Measurements from ENCODE around the gene KRTDAP. TPM values are rescaled to one million over a fixed set of nuclear protein-coding genes. Genes with fewer than 3 reads are reported as not detected.

The KRTDAP gene
- total RNA-seq, 1 experiment from 2014 or later: 1.7 TPM

DNA sequence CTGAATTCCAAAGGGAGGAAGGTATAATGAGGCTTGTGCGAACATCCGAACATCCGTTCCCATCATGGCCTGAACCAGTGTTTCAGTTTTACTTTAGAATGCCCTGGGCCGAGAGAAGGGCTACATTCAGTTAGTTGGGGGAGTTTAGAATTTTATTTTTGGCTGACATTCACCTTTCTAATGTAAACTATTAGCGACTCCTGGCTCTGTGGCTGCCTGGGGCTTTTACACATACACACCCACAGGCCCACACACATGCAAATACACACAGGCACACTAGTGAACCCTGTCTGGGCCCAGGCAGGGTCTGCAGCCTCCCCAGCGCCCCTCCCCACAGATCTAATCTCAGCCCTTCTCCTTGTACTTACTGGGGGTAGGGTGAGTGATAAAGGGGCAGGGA lies 49.0 kb upstream of the KRTDAP start:
- Mint-ChIP-seq H3K4me3 (no peak overlapping the region), H3K4me1 (peaks cover 23% of the 10 kb centered on the region), H3K9me3 (no peaks in the 10 kb centered on the region), H3K27ac (no peak overlapping the region), H3K27me3 (ENCODE audit: low read depth) (no peaks in the 10 kb centered on the region; the same call in 1 of the 2 replicates), H3K36me3 (peaks cover 21% of the 10 kb centered on the region)
- no peak for ATAC-seq
- no peak for TF ChIP-seq TCF7 (CRISPR knock-in tag; IDR thresholded peaks at IDR 0.05; ENCODE audit: low read depth)
- TF ChIP-seq ETV6 (CRISPR knock-in tag; IDR thresholded peaks at IDR 0.05): no peak
- TF ChIP-seq, protein P1, sequence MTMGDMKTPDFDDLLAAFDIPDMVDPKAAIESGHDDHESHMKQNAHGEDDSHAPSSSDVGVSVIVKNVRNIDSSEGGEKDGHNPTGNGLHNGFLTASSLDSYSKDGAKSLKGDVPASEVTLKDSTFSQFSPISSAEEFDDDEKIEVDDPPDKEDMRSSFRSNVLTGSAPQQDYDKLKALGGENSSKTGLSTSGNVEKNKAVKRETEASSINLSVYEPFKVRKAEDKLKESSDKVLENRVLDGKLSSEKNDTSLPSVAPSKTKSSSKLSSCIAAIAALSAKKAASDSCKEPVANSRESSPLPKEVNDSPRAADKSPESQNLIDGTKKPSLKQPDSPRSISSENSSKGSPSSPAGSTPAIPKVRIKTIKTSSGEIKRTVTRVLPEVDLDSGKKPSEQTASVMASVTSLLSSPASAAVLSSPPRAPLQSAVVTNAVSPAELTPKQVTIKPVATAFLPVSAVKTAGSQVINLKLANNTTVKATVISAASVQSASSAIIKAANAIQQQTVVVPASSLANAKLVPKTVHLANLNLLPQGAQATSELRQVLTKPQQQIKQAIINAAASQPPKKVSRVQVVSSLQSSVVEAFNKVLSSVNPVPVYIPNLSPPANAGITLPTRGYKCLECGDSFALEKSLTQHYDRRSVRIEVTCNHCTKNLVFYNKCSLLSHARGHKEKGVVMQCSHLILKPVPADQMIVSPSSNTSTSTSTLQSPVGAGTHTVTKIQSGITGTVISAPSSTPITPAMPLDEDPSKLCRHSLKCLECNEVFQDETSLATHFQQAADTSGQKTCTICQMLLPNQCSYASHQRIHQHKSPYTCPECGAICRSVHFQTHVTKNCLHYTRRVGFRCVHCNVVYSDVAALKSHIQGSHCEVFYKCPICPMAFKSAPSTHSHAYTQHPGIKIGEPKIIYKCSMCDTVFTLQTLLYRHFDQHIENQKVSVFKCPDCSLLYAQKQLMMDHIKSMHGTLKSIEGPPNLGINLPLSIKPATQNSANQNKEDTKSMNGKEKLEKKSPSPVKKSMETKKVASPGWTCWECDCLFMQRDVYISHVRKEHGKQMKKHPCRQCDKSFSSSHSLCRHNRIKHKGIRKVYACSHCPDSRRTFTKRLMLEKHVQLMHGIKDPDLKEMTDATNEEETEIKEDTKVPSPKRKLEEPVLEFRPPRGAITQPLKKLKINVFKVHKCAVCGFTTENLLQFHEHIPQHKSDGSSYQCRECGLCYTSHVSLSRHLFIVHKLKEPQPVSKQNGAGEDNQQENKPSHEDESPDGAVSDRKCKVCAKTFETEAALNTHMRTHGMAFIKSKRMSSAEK (CRISPR knock-in tag; IDR thresholded peaks at IDR 0.05; ENCODE audit: borderline replicate concordance): no peak
- TF ChIP-seq, protein P2, sequence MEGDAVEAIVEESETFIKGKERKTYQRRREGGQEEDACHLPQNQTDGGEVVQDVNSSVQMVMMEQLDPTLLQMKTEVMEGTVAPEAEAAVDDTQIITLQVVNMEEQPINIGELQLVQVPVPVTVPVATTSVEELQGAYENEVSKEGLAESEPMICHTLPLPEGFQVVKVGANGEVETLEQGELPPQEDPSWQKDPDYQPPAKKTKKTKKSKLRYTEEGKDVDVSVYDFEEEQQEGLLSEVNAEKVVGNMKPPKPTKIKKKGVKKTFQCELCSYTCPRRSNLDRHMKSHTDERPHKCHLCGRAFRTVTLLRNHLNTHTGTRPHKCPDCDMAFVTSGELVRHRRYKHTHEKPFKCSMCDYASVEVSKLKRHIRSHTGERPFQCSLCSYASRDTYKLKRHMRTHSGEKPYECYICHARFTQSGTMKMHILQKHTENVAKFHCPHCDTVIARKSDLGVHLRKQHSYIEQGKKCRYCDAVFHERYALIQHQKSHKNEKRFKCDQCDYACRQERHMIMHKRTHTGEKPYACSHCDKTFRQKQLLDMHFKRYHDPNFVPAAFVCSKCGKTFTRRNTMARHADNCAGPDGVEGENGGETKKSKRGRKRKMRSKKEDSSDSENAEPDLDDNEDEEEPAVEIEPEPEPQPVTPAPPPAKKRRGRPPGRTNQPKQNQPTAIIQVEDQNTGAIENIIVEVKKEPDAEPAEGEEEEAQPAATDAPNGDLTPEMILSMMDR (IDR thresholded peaks at IDR 0.05): no peak
- TF ChIP-seq, protein P3, sequence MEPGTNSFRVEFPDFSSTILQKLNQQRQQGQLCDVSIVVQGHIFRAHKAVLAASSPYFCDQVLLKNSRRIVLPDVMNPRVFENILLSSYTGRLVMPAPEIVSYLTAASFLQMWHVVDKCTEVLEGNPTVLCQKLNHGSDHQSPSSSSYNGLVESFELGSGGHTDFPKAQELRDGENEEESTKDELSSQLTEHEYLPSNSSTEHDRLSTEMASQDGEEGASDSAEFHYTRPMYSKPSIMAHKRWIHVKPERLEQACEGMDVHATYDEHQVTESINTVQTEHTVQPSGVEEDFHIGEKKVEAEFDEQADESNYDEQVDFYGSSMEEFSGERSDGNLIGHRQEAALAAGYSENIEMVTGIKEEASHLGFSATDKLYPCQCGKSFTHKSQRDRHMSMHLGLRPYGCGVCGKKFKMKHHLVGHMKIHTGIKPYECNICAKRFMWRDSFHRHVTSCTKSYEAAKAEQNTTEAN (CRISPR knock-in tag; IDR thresholded peaks at IDR 0.05): no peak
- TF ChIP-seq TEAD4 (CRISPR knock-in tag; IDR thresholded peaks at IDR 0.05): no peak
- TF ChIP-seq SP1 (CRISPR knock-in tag; conservative IDR thresholded peaks at IDR 0.05): no peak
- TF ChIP-seq ZNF232 (CRISPR knock-in tag; IDR thresholded peaks at IDR 0.05): no peak
- TF ChIP-seq, protein P4, sequence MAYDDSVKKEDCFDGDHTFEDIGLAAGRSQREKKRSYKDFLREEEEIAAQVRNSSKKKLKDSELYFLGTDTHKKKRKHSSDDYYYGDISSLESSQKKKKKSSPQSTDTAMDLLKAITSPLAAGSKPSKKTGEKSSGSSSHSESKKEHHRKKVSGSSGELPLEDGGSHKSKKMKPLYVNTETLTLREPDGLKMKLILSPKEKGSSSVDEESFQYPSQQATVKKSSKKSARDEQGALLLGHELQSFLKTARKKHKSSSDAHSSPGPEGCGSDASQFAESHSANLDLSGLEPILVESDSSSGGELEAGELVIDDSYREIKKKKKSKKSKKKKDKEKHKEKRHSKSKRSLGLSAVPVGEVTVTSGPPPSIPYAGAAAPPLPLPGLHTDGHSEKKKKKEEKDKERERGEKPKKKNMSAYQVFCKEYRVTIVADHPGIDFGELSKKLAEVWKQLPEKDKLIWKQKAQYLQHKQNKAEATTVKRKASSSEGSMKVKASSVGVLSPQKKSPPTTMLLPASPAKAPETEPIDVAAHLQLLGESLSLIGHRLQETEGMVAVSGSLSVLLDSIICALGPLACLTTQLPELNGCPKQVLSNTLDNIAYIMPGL (CRISPR knock-in tag; IDR thresholded peaks at IDR 0.05): no peak
- TF ChIP-seq, protein P5, sequence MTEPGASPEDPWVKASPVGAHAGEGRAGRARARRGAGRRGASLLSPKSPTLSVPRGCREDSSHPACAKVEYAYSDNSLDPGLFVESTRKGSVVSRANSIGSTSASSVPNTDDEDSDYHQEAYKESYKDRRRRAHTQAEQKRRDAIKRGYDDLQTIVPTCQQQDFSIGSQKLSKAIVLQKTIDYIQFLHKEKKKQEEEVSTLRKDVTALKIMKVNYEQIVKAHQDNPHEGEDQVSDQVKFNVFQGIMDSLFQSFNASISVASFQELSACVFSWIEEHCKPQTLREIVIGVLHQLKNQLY (CRISPR knock-in tag; IDR thresholded peaks at IDR 0.05): no peak
- TF ChIP-seq, protein P6, sequence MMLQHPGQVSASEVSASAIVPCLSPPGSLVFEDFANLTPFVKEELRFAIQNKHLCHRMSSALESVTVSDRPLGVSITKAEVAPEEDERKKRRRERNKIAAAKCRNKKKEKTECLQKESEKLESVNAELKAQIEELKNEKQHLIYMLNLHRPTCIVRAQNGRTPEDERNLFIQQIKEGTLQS (CRISPR knock-in tag; conservative IDR thresholded peaks at IDR 0.05): no peak
- TF ChIP-seq, protein P7, sequence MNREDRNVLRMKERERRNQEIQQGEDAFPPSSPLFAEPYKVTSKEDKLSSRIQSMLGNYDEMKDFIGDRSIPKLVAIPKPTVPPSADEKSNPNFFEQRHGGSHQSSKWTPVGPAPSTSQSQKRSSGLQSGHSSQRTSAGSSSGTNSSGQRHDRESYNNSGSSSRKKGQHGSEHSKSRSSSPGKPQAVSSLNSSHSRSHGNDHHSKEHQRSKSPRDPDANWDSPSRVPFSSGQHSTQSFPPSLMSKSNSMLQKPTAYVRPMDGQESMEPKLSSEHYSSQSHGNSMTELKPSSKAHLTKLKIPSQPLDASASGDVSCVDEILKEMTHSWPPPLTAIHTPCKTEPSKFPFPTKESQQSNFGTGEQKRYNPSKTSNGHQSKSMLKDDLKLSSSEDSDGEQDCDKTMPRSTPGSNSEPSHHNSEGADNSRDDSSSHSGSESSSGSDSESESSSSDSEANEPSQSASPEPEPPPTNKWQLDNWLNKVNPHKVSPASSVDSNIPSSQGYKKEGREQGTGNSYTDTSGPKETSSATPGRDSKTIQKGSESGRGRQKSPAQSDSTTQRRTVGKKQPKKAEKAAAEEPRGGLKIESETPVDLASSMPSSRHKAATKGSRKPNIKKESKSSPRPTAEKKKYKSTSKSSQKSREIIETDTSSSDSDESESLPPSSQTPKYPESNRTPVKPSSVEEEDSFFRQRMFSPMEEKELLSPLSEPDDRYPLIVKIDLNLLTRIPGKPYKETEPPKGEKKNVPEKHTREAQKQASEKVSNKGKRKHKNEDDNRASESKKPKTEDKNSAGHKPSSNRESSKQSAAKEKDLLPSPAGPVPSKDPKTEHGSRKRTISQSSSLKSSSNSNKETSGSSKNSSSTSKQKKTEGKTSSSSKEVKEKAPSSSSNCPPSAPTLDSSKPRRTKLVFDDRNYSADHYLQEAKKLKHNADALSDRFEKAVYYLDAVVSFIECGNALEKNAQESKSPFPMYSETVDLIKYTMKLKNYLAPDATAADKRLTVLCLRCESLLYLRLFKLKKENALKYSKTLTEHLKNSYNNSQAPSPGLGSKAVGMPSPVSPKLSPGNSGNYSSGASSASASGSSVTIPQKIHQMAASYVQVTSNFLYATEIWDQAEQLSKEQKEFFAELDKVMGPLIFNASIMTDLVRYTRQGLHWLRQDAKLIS (CRISPR knock-in tag; IDR thresholded peaks at IDR 0.05; ENCODE audit: borderline replicate concordance): no peak
- TF ChIP-seq, protein P8, sequence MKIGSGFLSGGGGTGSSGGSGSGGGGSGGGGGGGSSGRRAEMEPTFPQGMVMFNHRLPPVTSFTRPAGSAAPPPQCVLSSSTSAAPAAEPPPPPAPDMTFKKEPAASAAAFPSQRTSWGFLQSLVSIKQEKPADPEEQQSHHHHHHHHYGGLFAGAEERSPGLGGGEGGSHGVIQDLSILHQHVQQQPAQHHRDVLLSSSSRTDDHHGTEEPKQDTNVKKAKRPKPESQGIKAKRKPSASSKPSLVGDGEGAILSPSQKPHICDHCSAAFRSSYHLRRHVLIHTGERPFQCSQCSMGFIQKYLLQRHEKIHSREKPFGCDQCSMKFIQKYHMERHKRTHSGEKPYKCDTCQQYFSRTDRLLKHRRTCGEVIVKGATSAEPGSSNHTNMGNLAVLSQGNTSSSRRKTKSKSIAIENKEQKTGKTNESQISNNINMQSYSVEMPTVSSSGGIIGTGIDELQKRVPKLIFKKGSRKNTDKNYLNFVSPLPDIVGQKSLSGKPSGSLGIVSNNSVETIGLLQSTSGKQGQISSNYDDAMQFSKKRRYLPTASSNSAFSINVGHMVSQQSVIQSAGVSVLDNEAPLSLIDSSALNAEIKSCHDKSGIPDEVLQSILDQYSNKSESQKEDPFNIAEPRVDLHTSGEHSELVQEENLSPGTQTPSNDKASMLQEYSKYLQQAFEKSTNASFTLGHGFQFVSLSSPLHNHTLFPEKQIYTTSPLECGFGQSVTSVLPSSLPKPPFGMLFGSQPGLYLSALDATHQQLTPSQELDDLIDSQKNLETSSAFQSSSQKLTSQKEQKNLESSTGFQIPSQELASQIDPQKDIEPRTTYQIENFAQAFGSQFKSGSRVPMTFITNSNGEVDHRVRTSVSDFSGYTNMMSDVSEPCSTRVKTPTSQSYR (CRISPR knock-in tag; IDR thresholded peaks at IDR 0.05): no peak
- TF ChIP-seq, protein P9, sequence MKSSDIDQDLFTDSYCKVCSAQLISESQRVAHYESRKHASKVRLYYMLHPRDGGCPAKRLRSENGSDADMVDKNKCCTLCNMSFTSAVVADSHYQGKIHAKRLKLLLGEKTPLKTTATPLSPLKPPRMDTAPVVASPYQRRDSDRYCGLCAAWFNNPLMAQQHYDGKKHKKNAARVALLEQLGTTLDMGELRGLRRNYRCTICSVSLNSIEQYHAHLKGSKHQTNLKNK (CRISPR knock-in tag; IDR thresholded peaks at IDR 0.05): no peak
- no peak for TF ChIP-seq MXD4 (CRISPR knock-in tag; IDR thresholded peaks at IDR 0.05; ENCODE audit: borderline replicate concordance)
- no peak for TF ChIP-seq CREB1 (CRISPR knock-in tag; IDR thresholded peaks at IDR 0.05)
- no peak for TF ChIP-seq ZNF121 (CRISPR knock-in tag; IDR thresholded peaks at IDR 0.05)
- no peak for TF ChIP-seq ZNF671 (CRISPR knock-in tag; IDR thresholded peaks at IDR 0.05)
- TF ChIP-seq ZNF219 (CRISPR knock-in tag; IDR thresholded peaks at IDR 0.05; ENCODE audit: borderline replicate concordance): no peak
- no peak for DNase-seq (ENCODE audit: low spot score)
- POLR2A ChIA-PET: no interaction called here
- CTCF ChIA-PET: interaction anchor here (1.4 kb wide), 1 partner anchor 44 kb away, joined by 3 read pairs; no protein-coding TSS in a partner anchor
